Measurements from ENCODE around the gene PBRM1.

DNA sequence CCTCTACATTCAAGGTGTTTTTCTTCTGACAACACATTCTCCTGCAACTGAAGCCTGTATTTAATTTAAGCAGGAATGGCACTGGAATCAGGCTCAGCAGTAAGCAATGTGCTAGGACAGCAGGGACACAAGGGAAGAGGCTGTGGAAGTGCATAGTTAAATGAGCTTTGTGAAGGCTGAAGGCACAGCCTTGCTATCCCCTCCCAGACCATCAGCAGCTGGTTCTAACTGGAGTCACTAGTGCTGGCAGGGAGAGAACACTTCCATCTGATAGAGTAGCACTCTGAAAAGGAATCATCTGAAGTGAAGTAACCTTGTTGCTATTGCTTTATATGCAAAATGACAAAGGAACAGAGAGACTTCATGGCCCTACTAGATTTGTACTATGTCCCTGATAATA is 134.6 kb downstream of the PBRM1 start:
- TF ChIP-seq BACH1 (IDR thresholded peaks at IDR 0.05; ENCODE audit: low read length) (no peak), USF2 (IDR thresholded peaks at IDR 0.05; ENCODE audit: low read length) (no peak), POLR2A (IDR thresholded peaks at IDR 0.05; ENCODE audit: control extremely low read depth in 1 of 2, low read depth in 2 of 2, low read length in 2 of 2) (no peak), JUND (IDR thresholded peaks at IDR 0.05; ENCODE audit: low read length) (no peak), MAFK (IDR thresholded peaks at IDR 0.05; ENCODE audit: low read depth, low read length) (no peak), TBP (IDR thresholded peaks at IDR 0.05; ENCODE audit: low read depth, low read length) (no peak), POLR2AphosphoS5 (IDR thresholded peaks at IDR 0.05; ENCODE audit: low read depth, low read length) (no peak), JUN (IDR thresholded peaks at IDR 0.05; ENCODE audit: low read depth, low read length) (no peak), EGR1 (IDR thresholded peaks at IDR 0.05; ENCODE audit: borderline replicate concordance, low read depth, low read length) (no peak), TCF12 (IDR thresholded peaks at IDR 0.05; ENCODE audit: low read depth, low read length) (no peak)
- TF ChIP-seq, protein P1, sequence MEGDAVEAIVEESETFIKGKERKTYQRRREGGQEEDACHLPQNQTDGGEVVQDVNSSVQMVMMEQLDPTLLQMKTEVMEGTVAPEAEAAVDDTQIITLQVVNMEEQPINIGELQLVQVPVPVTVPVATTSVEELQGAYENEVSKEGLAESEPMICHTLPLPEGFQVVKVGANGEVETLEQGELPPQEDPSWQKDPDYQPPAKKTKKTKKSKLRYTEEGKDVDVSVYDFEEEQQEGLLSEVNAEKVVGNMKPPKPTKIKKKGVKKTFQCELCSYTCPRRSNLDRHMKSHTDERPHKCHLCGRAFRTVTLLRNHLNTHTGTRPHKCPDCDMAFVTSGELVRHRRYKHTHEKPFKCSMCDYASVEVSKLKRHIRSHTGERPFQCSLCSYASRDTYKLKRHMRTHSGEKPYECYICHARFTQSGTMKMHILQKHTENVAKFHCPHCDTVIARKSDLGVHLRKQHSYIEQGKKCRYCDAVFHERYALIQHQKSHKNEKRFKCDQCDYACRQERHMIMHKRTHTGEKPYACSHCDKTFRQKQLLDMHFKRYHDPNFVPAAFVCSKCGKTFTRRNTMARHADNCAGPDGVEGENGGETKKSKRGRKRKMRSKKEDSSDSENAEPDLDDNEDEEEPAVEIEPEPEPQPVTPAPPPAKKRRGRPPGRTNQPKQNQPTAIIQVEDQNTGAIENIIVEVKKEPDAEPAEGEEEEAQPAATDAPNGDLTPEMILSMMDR (IDR thresholded peaks at IDR 0.05; ENCODE audit: control extremely low read depth in 1 of 3, insufficient read depth in 1 of 3, low read depth in 1 of 3, low read length in 3 of 3): no peak

Data from H1 (cell line).